Glutamatergic neuron (in vitro differentiated cells): ENCODE data around the gene GLT1D1. TPM values are rescaled to one million over a fixed set of nuclear protein-coding genes. Genes with fewer than 3 reads are reported as not detected.

Experiments
- DNase-seq: peaks from one replicate; pipeline ENCODE4 v3.0.0; 2022
- H3K27ac Mint-ChIP-seq: one replicate; pipeline ENCODE4 v1.8.0; 2020; ENCODE audit warnings: mild to moderate bottlenecking, mixed read lengths, inconsistent platforms; ENCODE audit not compliant: unreplicated experiment
- H3K27me3 Mint-ChIP-seq: one replicate; pipeline ENCODE4 v1.8.0; 2020; ENCODE audit warnings: mild to moderate bottlenecking, moderate library complexity, mixed read lengths, inconsistent platforms; ENCODE audit not compliant: unreplicated experiment
- H3K36me3 Mint-ChIP-seq: one replicate; pipeline ENCODE4 v1.8.0; 2020; ENCODE audit warnings: mild to moderate bottlenecking, mixed read lengths, inconsistent platforms; ENCODE audit not compliant: unreplicated experiment
- H3K4me1 Mint-ChIP-seq: one replicate; pipeline ENCODE4 v1.8.0; 2020; ENCODE audit warnings: mild to moderate bottlenecking, low read depth, mixed read lengths, inconsistent platforms; ENCODE audit not compliant: unreplicated experiment
- H3K4me3 Mint-ChIP-seq: one replicate; pipeline ENCODE4 v1.8.0; 2020; ENCODE audit warnings: mild to moderate bottlenecking, mixed read lengths, inconsistent platforms; ENCODE audit not compliant: unreplicated experiment
- H3K9me3 Mint-ChIP-seq: one replicate; pipeline ENCODE4 v1.8.0; 2020; ENCODE audit warnings: mild to moderate bottlenecking, moderate library complexity, mixed read lengths, inconsistent platforms; ENCODE audit not compliant: unreplicated experiment
- total RNA-seq: library from RNA; stranded (reverse); fragmentation: NEBNext Ultra II Directional; extraction: Animal tissue kit (Norgen Biotek cat#: 25700); gene quantifications from one replicate; pipeline ENCODE4 v1.2.1, GENCODE V29; 2021; ENCODE audit not compliant: unreplicated experiment
- TF ChIP-seq, protein P1 (sequence below): fragments of 200-600 bp; sonication (generic); IDR thresholded peaks from one replicate; pipeline ENCODE4 v1.5.0; 2021; ENCODE audit not compliant: partially characterized antibody, unreplicated experiment

The GLT1D1 gene
- total RNA-seq, 1 donor from 2014 or later = 4.4 TPM

DNA sequence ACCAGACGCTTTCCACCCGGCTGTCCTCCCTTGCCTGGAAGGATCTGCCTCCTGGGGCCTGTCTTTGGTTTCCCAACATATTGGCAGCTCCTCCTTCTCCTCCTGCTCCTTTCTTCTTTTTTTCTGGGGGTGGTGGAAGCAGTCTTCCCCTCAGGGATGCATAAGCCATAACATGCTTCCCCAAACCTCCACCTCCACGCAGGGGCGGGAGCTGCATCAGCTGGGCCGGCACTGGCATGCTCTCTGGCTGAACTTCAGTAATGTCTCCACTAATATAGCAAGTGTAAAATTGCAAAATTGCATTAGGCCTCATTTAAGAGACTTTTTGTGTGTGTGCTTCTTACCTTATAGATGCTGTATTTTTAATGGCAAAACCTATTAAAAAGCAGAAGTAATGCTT lies 58.6 kb downstream of the GLT1D1 start:
- peaks cover 6% of the 10 kb centered on the region for H3K9me3 Mint-ChIP-seq
- no peak for DNase-seq
- no peak overlapping the region for H3K27ac Mint-ChIP-seq
- TF ChIP-seq, protein P1, sequence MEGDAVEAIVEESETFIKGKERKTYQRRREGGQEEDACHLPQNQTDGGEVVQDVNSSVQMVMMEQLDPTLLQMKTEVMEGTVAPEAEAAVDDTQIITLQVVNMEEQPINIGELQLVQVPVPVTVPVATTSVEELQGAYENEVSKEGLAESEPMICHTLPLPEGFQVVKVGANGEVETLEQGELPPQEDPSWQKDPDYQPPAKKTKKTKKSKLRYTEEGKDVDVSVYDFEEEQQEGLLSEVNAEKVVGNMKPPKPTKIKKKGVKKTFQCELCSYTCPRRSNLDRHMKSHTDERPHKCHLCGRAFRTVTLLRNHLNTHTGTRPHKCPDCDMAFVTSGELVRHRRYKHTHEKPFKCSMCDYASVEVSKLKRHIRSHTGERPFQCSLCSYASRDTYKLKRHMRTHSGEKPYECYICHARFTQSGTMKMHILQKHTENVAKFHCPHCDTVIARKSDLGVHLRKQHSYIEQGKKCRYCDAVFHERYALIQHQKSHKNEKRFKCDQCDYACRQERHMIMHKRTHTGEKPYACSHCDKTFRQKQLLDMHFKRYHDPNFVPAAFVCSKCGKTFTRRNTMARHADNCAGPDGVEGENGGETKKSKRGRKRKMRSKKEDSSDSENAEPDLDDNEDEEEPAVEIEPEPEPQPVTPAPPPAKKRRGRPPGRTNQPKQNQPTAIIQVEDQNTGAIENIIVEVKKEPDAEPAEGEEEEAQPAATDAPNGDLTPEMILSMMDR = no peak
- H3K4me3 Mint-ChIP-seq = no peak overlapping the region
- H3K36me3 Mint-ChIP-seq = no peaks in the 10 kb centered on the region
- peaks cover 8% of the 10 kb centered on the region for H3K4me1 Mint-ChIP-seq
- H3K27me3 Mint-ChIP-seq = no peaks in the 10 kb centered on the region

DNA sequence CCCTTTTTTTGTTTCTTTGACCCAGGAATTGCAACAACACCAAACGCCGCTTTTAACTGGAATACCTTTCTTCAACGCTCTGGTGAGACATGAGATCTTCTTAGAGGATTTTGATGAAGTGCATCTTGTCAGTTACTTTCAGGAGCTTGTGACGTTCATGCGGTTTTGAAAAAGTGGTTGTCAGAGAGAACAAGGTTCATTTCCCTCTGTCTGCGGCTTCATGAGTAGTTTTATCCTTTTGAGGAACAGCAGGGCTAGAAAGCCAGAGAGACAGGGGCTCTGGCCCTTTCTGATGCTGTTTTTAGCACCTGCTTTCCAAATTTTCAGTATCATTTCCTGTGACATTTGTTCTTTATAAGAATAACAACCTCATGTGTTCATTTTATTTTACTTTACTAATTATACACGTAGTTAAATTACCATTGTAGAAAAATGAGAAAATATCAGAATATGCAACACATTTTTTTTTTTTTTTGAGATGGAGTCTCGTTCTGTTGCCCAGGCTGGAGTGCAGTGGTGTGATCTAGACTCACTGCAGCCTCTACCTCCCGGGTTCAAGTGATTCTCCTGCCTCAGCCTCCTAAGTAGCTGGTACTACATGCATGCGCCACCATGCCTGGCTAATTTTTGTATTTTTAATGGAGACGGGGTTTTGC lies 61.8 kb downstream of the GLT1D1 start:
- Mint-ChIP-seq H3K4me1 (peaks cover 10% of the 10 kb centered on the region), H3K4me3 (no peak overlapping the region), H3K9me3 (peaks cover 8% of the 10 kb centered on the region), H3K27me3 (peaks cover 2% of the 10 kb centered on the region), H3K27ac (no peak overlapping the region), H3K36me3 (no peaks in the 10 kb centered on the region)
- TF ChIP-seq, protein P1 = no peak
- no peak for DNase-seq

DNA sequence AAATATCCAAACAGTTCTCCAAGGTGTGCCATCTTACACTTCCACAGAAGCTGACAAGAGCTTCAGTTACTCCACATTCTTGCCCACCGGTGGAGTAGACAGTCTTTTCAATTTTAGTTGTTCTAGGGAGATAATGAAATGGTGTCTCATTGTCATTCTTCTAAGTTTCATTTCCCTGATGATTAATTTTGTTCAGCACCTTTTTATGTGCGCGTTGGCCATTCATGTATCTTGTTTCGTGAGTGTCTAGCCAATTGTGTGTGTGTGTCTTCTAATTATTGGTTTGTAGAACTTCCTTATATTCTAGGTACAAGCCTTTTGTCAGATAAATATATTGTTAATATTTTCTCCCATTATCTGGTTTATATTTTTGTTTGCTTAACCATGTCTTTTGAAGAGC lies 63.1 kb downstream of the GLT1D1 start:
- Mint-ChIP-seq H3K36me3 (no peaks in the 10 kb centered on the region), H3K27ac (no peak overlapping the region), H3K4me3 (no peak overlapping the region), H3K9me3 (peaks cover 8% of the 10 kb centered on the region), H3K27me3 (peaks cover 2% of the 10 kb centered on the region), H3K4me1 (peaks cover 8% of the 10 kb centered on the region)
- TF ChIP-seq, protein P1 = no peak
- DNase-seq = no peak

DNA sequence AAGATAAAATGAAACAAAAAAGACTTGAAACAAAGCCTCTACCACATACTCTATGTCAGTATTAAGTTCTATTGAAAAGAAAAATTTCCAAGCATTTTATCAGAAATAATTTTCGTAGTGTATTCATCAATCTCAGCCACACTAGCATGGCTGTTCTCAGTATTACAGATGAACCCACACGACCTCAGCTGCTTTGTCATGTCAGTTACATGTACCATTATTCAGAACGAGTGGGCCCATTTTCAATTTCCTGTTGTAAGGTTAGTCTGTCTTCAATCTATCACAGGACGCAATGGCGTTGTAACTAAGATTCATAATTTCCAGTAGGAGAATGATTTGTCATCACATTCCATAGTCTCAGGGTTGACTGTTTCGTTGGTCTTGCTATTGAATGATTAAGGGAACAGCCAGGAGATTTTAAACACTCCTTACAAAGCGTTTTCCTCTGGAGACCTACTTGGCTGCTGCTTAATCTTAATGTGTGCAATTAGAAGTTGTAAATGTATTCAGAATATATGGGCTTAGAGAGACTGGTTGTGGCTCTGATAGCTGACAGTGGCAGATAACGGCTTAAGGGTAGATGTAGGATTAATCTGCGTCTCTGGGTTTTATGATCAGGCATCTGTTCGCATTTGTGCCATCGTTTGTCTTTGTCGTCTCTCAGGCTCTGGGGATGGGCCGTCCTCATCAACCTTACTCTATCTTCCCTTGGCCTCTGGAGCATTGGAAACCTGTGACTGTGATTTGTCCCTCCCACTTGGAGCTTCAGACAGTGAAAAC lies 65.4 kb downstream of the GLT1D1 start:
- H3K27ac Mint-ChIP-seq = peak overlapping the region; percentile 90
- no peak for DNase-seq
- no peaks in the 10 kb centered on the region for H3K36me3 Mint-ChIP-seq
- H3K9me3 Mint-ChIP-seq = peaks cover 8% of the 10 kb centered on the region
- peaks cover 2% of the 10 kb centered on the region for H3K27me3 Mint-ChIP-seq
- peaks cover 2% of the 10 kb centered on the region for H3K4me1 Mint-ChIP-seq
- TF ChIP-seq, protein P1 = no peak
- H3K4me3 Mint-ChIP-seq = no peak overlapping the region

DNA sequence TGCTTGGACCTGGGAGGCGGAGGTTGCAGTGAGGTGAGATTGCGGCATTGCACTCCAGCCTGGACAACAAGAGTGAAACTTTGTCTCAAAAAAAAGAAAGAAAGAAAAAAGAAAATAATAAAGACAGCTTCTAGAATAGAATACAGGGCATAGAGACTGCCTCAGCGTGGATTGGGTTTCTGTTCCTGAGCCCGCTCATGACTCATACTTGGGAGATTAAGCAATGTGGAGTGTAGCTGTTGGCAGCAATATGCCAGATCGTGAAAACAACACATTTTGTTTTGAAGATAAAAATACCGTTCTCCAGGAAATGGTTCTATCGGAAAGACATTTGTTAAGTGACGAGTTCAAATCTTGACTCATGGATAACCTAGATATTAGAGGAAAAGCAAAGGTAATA lies 67.2 kb downstream of the GLT1D1 start:
- Mint-ChIP-seq H3K36me3 (peaks cover 5% of the 10 kb centered on the region), H3K4me3 (no peak overlapping the region), H3K27me3 (peaks cover 2% of the 10 kb centered on the region), H3K9me3 (peaks cover 8% of the 10 kb centered on the region), H3K27ac (no peak overlapping the region), H3K4me1 (peaks cover 2% of the 10 kb centered on the region)
- no peak for DNase-seq
- TF ChIP-seq, protein P1 = no peak
